NT2/D1 (cell line): ENCODE measurements around the gene CCDC60.

Experiments
- YY1 ChIP-seq: IDR thresholded peaks from 2 replicates; pipeline ENCODE4 v1.6.1; 2011; ENCODE audit not compliant: insufficient read length, insufficient read depth
- ZNF274 ChIP-seq: IDR thresholded peaks from 2 replicates; pipeline ENCODE4 v1.6.1; 2011; ENCODE audit warnings: mild to moderate bottlenecking, low read depth, low read length

DNA sequence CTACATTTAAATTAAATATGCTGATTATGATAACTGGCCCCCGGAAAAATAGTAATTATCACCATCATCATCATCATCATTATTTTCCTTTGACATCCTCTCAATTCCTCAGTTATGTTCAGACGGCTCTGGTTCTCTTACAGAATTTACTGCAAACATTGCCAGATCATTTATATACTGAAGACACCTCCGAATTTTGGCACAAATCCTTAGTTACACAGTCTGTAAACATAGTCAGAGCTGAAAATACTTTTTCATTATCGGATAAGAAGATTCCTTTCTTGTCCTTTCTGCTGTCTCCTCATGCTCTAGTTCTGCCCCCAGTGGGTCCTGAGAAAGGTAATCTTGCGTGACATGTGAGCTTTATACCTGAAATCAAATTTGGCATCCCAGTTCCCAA, 40.3 kb upstream of the CCDC60 start:
- no peak for TF ChIP-seq ZNF274
- TF ChIP-seq YY1 = no peak
